GM19025 (cell line): ENCODE results near the gene ABCC9.
"Not testable (repeated sequence)": the region's sequence is repeated elsewhere in the genome, so short reads cannot be mapped to it uniquely, and the experiment has no call there.

Experiments
- ATAC-seq: cut with Tn5 transposase; IDR thresholded peaks from one replicate; pipeline ENCODE4 v1.9.1; 2021; ENCODE audit warnings: mild to moderate bottlenecking, low read depth, moderate library complexity; ENCODE audit not compliant: unreplicated experiment

The ABCC9 gene

DNA sequence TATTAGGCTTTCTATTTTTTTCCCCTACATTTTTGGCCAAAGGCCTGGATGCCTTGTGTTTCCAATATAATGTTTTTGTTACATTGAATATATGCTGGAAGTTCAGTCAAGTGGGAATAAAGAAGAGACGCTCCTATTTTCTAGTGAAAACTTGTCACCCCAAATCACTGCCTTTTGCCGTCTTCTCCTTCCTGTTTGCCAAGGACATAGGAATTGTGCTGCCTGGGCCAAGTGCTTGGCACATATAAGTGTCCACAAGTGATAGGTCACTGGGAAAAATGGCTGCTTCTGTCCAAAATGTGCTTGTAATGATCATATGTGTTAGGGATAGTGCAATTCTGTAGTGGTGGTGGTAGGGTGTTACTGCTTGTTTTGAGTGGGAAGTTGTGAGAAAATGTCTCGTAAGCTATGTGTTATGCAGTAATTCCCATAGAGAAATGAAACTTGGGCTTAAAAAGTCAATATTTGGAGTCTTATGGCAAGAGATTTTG, 155.1 kb downstream of the ABCC9 start:
- no peak for ATAC-seq

DNA sequence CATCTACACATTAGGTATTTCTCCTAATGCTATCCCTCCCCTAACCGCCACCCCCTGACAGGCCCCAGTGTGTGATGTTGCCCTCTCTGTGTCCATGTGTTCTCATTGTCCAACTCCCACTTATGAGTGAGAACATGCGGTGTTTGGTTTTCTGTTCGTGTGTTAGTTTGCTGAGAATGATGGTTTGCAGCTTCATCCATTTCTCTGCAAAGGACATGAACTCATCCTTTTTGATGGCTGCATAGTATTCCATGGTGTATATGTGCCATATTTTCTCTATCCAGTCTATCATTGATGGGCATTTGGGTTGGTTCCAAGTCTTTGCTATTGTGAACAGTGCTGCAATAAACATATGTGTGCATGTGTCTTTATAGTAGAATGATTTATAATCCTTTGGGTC, 158.5 kb downstream of the ABCC9 start:
- ATAC-seq: not testable (repeated sequence)

DNA sequence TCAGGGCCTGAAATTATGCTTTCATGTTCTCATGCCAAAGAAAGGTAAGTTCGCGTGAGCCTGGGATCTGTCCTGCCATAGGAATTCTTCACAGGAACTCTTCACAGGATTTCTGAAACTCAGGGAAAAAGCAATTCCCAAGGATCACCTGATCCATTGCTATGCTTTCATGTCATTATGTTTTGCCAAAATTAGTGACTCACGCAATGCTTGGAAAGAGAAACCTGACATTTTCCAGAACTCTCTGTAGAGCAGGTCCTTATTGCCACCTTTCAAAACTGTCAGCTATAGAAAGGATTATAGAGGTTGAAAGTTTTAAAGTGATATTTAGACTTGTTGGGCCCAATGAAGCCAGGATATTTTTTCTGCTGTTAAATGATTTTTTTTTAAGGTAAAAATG, 160.4 kb downstream of the ABCC9 start:
- ATAC-seq: no peak

DNA sequence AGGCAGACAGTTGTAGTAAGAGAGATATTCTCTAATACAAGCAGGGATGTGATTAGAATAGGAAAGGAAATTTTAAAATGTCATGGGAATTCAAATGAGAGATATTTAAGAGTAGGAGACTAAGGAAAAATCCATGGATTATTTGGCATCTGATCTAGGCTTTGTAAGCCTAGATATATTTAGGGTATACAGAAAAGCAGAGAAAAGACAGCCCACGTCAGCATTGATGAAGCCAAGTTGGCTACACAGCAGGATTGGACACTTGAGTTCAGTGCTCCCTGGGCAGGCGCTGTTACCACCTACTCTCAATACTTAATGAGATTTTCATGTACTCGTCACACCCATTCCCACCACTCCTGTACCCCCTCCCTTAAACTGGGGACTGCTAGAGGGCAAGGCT, 165.1 kb downstream of the ABCC9 start:
- ATAC-seq: no peak

DNA sequence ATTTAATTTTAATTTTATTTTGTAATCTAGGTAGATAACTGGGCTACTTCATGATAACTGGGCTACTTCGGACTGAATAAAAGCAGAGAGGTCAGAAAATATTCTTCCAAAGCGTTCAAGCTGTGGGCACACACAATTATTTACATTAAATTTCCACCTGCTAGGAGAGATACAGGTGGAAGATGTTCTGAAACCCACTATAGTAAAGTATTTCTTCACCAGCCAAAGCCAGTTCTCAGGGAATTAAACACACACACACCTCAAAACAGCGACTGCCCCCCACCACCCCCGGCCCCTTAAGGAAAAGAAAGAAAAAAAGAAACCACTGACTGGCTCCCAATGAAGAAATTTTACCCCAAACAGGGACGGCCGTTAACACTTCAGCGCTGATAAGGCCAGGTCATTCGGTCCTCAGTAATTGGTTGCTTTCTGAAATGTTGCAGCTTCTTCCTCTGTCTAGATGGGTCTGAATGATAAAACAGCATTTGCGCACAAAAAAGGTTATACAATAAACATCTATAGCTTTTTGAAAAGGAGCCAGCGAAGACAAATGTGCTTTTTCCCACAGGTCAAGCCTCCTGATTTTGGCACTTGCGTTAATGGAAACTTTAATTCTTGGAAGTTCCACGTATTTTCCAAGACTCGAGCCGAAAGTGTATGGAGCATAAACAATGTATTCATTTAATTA, 165.9 kb downstream of the ABCC9 start:
- no peak for ATAC-seq

DNA sequence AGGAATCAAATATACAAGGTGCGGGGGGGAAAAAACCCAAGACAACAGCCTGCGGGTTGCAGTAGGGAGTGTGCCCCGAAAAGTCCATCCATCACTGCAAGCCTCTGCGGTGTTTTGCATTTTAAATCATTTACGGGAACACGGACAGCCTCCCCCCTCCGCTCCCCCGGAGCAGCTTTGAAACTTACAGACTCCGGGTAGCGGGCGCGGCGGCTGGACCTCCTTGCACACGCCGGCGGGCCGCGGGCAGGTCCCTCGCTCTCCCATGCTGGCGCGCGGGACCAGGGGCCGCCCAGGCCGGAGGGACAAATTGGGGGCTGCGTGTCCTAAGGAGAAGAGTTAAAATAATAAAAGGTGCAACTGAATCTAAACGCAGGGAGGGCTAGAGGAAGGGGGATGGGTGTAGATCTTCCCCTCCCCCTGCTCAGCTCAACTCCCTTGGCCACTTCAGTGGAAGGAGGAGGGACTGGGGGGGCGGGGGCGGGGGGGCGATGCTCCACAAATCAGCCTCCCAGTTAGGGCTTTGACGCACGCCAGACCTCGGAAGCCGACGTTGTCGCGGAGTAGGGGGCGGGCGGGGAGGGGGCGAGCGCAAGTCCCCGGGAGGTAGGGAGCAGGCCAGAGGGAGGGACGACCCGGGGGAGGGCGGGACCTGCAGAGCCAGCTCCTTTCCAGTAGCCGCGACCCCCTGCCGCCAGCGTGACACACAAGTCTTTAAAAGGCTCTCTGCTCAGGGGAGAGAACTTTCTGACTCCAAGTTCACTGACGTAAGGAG, 166.7 kb downstream of the ABCC9 start, which contains the start of gene KCNJ8:
KCNJ8 (minus strand) TSS at position 349 of the 775 bp plus-strand sequence. CDS start 1,090 bp downstream, outside the sequence.
- no peak for ATAC-seq

DNA sequence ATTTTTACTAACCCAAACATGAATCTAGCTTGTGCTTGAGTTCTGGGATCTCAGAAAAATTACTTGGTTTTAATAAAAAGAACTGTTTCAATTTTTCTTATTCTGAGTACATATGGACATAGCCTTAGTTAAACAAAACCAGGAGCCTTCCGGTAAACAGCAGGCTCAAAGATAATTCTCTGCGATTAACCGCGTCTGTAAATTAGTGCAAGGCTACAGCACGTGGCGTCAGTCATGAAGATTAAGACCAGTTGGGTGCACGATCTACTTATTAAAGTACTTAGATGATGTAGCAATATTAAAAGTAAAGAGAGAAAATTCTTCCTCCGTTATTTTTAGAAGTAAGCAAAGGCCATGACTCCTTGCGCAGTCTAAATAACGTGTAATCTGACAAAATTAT, 167.4 kb downstream of the ABCC9 start:
- no peak for ATAC-seq

DNA sequence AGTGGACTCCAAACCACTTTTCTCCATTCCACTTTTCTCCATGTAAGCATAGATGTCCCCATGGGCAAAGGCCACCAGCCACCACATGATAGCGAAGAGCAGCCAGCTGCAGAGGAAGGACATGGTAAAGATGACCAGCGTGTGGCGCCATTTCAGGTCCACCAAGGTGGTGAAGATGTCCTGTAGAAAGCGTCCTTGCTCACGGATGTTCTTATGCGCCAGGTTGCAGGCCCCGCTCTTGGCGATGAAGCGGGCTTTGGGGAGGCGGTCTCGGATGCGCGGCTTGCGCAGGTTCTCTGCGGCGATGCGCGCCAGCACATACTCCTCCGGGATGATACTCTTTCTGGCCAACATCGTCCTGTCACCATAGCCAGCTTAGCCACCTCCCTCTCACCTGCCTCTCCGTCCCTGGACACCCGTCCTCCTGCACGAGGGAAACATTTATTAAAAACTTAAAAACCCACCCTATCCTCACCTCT, 167.9 kb downstream of the ABCC9 start:
- ATAC-seq: no peak

DNA sequence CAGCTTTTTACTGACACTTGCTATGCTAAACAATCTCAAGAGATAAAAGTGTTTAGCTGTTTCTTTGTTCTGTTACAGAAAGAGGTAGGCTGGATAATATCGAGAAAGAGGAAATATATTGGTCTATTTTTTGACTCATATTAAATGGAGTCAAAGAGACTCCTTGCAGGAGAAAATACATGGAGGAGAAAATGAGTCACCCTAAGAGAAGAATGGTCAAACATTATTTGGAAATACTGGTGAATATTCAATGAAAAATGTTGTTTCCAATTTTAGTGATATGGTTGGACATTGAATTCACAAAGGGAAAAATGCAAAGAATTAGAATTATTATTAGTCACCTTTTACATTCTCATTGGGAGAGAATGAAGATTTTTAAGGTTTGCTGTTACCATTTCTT, 169.9 kb downstream of the ABCC9 start:
- ATAC-seq: no peak

DNA sequence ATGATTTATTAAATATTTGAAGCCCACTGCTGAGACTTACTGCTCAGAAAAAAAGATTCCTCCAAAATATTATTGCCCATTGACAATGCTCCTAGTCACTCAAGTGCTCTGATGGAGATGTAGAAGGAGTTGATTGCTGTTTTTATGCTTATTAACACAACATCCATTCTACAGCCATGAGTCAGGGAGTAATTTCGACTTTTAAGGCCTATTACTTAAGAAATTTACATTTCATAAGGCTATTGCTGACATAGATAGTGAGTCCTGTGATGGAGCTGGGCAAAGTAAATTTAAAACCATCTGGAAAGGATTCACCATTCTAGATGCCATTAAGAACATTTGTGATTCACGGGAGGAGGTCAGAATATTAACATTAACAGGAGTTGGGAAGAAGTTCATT, 171.9 kb downstream of the ABCC9 start:
- ATAC-seq: no peak

DNA sequence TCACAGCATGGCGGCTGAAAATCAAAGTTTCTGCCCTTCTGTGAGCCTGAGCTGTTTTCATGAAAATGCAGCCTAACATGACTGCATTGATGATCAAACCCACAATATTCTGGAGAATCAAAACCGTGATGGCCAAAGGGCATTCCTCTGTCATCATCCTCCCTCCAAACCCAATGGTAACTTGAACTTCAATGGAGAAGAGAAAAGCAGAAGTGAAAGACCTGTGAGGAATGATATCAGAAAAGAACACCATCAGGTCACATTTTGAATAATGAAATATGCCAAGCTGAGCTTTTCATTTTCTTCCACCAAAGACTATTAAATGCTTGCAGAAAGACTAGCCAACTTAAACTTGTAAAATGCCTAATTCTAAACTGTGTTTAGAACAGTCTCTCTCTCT, 174.8 kb downstream of the ABCC9 start:
- ATAC-seq: no peak

DNA sequence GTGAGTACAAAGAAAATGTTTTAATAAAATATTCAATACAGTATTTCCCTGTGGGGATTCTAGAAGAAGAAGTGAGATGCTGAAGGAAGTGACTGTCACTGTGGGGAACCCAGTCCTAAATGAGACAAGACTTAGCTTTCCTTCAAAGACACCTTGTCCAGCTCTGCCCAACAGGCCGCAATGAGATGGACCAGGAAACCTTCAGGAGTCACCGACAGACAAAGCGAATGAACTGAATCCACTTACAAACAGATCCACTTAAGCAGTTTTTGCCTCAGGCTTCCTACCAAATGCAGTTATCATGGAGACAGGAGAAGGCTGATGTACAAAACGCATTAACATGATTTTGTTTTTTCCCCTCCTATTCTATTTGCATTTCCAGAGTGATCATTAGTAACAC, 176.3 kb downstream of the ABCC9 start:
- ATAC-seq: no peak

DNA sequence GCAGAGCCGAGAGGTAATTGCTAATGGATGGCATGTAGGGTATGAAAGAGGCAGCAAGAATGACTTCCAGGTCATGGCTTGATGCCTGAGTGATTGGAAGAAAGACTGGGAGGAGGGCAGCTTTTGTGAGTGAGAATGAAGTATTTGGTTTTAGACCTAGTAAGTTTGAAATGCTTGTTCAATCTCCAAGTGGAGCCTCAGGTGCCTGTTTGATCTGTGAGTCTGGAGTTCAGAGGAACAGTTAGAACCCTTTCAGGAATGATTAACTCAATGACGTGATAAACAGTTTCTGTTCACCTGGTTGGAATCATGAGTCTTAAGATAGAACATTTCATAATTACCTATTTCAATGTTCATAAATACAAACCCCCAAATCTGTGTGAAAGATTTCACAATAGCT, 177.2 kb downstream of the ABCC9 start:
- no peak for ATAC-seq

DNA sequence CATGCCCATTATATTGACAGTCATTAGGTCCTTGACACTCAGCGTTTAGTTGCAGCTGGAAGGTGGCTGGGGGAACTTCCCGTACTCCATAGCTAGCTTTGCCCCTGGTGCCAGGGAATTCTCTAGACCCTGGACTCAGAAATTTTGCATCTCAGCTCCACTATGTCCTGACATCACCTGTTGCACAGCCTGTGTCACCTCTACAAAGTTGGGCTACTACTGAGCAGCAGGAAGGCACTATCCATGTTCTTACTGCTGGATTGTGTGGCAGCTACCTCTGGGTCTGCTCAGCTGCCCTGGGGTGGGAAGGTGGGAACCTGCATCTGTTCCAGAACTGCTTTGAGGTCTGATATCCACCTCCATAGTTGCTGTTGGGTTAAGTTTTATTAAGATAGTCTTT, 177.7 kb downstream of the ABCC9 start:
- ATAC-seq: no peak

DNA sequence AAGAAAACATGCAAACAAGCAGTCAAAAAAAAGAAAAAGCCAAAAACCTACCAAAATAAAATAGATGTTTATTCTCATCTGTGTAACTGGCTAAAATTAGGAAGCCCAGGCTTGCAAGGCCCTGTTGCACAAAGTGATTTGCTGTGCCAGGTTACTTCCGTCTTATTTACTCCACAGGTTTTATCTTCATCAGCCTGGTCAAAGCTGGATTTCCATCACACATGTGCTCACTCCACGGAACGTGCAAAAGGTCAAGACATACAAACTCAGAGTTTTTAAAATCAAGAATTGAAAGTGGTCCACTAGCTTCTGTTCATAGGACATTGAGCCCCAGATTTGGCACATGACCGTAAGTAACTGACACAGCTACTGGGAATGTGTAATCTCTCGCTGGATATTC, 181.5 kb downstream of the ABCC9 start:
- ATAC-seq: no peak

DNA sequence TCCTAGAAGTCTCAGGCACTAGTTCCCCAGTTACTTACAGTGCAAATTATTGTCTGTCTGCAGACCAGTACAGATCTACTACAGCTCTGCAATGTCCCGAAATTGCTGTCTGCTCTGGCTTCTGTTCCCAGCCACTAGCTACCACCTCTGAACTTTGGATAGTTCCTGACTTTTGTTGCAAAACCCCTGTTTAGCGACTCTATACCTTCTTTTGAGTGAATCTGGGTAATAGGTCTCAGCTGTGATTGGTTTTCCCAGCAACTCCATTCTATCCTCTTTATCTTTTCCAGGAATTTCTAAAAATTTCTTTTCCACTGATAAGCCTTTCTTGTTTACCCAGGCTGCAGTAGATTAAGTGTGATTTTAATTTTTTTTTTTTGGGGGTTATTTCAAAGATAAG, 183.5 kb downstream of the ABCC9 start:
- ATAC-seq: no peak

DNA sequence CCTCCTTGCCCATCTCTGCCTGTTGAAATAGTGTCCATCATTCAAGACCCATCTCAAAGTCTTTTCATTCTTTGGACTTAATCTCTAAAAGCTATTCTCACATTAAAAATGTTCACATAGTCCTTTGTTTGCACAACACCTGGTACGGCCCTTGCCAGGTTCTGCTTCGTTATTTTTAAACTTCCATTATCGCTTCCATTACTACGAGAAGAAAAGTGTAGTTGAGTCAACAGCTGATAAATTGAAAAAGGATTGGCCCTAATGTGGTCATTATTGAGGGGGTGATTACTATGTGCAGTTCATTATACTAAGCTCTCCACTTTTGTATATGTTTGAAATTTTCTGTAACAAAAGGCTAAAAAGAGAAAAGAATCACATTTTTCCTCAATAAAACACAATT, 184.5 kb downstream of the ABCC9 start:
- ATAC-seq: no peak

DNA sequence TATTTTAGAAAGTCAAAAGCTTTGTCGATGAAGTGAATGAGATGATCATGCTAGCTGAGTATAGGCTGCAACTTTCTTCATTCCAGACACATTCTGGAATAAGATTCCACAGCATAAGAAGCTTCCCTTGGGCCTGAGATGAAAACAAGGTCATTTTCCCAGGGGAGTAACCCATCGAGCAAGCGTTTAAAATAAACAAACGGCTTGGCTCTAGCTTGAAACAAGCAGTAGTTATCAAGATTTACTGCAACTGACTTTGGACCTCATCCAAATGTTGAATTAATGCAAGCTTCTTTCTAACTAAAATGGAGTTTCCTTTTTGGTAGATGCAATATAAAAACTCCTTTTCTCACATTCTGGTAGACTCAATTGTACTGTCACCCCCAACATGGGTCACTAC, 189.7 kb downstream of the ABCC9 start:
- no peak for ATAC-seq
